Measurements from ENCODE around the gene ADAMTS18.

ADAMTS18 gene

GRCh38 chr16:77386831-77387814 is 47.7 kb downstream of the ADAMTS18 start:
- DNase-seq = no peak

- DNase-seq = no peak
These were observed 49.4 kb downstream of the ADAMTS18 start for GRCh38 chr16:77385481-77385880.

DNA sequence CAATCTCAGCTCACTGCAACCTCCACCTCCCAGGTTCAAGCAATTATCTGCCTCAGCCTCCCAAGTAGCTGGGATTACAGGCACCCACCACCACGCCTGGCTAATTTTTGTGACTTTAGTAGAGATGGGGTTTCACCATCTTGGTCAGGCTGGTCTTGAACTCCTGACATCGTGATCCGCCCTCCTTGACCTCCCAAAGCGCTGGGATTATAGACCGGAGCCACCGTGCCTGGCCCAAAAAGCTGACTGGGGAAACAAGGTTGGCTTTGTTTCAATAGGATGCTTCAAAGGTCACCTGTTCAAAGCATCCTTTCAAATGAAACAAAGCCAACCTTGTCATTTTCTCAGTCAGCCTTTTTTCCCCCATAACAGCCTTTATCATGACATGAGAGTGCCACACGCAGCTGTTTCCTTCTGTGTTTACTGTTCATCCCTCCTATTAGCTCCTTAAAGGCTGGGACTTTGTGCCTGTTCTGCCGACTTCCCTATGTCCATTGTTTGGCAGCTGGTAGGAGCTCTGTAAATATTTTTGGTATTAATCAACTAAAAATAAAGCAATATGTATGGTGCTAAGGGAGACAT is 51.1 kb downstream of the ADAMTS18 start:
- DNase-seq = no peak

DNA sequence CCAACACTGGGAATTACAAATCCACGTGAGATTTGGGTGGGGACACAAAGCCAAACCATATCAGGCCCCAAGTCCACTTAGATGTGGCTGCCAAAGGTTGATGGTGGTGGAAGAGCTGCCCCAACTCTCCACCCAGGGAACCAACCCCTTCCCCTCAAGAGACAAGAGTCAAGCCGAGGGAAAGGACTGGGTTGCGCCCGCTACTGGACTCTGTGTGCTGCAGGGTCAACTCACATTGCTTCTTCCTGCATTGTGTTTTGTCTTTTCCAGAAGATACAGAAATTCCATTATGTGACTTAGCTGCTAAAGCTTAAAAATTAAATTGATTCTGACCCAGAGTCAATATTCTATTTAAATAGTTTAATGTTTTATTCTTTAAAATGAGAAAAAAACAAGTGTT is 58.5 kb downstream of the ADAMTS18 start:
- DNase-seq = no peak

GRCh38 chr16:77375396-77375795 is 59.4 kb downstream of the ADAMTS18 start:
- DNase-seq = no peak

- DNase-seq = no peak
These were observed 60.5 kb downstream of the ADAMTS18 start for GRCh38 chr16:77374384-77374783.

DNA sequence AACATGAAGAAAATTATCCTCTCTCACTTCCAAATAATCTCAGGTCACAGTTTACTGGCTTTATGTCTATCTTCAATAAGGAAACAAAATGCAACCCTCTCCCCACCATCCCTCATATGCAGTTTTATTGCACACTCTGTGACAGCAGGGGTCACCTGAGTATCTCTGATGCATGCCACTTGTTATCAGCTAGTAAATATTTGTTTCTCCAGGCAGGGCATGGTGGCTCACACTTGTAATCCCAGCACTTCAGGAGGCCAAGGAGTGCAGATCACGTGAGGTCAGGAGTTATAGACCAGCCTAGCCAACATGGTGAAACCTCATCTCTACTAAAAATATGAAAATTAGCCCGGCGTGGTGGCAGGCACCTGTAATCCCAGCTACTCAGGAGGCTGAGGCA is 61.1 kb downstream of the ADAMTS18 start:
- no peak for DNase-seq

GRCh38 chr16:77364770-77365169 is 70.1 kb downstream of the ADAMTS18 start:
- no peak for DNase-seq

DNA sequence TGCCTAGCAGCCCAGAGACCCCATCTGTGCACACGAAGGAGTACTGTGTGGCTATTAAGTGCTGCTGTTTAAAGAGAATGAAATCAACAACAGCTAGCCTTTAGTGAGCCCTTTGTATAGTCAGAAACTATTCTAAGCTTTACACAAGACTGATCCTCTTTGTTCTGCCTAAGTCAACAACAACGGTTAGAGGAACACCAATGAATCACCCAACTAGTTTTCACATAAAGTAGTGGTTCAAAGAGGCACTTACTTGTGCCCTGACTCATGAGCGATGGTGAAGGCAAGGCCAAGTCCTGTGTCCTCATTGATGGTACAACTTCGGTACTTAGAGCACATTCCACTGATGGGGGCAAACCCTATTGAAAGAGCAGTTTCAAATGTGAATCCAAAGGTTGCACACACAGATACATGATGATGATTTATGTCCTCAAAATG is 75.8 kb downstream of the ADAMTS18 start:
- DNase-seq = no peak

DNA sequence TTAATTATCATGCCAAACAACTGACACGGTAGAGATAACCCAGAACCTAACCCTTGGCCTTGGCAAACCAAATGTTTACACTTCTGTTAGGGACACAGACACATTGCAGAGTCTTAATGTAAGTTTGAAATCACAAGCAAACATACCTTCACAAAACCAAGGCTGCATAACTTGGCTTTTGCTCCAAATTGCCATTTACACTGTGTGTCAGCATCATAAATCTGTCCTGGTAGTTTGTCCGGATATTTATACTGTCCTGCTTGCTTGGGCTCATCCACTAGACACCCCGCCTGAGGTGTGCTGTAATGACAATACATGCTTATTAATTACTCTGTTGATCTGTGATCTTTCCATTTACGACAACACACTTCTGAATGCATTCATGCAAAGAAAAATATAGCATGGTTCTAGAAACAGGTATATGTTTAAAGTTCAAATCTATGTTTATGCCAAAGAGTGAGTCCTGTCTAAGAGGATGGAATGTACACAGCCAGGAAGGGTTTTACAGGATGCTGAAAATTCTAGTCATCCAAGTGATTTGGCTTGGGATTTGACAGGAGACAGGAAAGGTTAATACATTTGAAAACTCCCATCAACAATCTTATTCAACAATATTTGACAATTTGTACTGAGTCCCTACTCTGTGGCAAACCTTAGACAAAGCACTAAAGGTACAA is 81.1 kb downstream of the ADAMTS18 start:
- DNase-seq = no peak

DNA sequence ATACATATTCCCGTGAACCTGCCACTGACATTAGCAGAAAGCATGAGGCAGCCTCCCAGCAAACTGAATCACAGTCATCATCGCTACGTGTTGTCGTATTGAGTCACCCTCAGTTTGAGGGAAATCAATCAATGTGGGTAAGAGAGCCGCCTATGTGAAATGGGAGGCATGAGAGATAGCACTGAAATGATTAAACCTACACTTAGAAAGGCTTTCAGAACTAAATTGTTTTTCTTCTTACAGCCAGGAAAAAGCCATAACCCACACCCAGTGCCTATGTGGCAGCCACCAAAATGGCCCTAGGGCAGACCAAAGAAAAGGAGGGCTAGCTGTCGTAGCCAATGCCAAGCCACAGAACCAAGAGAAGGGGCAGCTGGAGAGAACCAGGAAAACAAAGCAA is 90.5 kb downstream of the ADAMTS18 start:
- no peak for DNase-seq

GRCh38 chr16:77336637-77337036 is 98.2 kb downstream of the ADAMTS18 start:
- DNase-seq = no peak

DNA sequence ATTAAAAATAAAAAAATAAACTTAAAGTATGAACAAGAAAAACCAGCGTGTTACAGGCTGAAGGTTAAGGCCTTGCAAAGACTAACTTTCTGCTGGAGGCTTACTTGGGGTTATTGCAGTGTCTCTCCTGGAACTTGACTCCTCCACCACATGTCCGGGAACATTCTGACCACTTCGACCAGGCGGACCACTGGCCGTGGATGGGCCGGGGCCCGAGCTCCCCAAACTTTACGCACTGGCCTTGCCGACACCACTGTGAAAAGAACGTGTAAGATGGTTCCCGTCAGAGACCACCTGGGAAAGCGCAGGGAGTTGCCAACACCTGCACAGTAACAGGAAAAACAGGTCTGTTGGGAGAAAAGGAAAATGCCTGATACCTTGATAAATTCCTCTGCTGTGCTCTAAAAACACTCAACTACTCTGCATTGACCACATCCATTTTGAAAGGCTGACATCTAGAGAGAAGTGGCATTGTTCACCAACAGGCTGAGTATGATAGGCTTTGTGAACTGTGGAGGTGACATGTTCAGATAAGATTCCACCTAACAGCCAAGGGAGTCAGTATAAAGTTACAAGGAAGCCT is 99.1 kb downstream of the ADAMTS18 start:
- DNase-seq = no peak

DNA sequence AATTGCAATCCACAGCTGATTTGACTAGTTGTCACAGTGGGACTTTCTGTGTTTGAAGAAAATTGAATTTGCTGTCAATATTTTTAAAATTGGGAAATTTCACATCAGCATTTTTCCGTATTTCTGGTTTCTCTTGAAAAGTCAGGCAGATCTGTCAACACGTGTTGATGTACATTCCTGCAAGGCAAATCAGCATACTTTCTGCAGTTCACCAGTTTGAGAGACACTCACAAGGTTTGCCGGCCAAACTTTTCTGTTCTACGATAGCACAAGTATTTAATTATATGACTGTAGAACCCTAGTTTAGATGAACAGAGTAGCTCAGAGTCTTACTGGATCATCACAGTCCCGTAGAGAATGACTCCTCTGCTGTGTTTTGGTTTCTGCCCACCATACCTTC is 102.0 kb downstream of the ADAMTS18 start:
- DNase-seq = no peak

GRCh38 chr16:77331802-77332586 is 102.8 kb downstream of the ADAMTS18 start:
- no peak for DNase-seq

DNA sequence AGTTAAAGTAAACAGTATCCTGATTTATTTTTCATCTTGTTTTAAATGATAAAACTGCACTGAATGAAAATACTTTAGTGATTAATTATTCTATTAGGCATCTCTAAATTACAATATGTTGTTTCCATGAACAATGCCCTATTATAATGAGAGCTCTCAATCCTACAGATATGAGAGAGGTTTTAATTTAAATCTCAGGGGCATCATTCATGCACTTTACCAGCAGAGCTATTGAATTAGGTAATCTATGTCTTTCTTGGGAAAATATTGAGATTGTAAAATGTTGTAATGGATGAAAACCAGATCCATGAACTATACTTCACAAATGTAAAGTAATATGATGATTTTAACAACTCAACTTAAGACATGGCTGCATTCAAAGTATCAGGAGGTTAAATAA is 103.8 kb downstream of the ADAMTS18 start:
- no peak for DNase-seq

DNA sequence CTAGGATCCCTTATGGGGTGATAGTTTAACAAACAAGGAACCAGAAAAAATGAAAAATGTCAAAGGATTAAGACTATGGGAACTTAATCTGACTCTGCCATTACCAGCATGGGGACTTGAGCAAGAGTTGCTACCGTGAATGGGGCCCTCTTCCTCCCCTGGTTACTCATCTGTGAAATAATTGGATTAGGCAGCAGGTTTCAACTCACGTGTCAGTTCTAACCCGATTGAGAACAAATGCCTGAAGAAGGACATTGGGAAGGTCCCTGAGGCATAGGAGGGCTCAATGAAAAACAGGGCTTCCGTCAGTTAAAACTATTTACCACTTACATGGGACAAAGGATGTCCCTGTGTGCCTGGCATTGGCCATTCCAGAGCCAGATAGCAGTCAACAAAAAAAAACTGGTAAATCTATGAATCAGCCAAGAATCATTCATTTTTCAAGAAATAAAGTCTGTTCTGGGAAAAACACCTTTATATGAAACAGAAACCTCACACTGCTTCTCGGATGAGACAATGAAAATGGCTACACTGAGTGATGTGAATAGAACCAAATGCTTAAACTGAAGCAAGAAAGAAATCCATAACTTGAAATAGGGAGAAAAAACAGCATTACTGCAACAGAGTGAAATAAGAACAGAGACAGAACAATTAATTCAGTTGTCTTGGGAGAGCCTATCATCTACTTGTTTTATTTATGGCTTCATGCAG is 104.3 kb downstream of the ADAMTS18 start:
- no peak for DNase-seq

GRCh38 chr16:77328768-77329167 is 106.1 kb downstream of the ADAMTS18 start:
- DNase-seq = no peak

GRCh38 chr16:77328274-77328673 is 106.6 kb downstream of the ADAMTS18 start:
- DNase-seq = no peak

DNA sequence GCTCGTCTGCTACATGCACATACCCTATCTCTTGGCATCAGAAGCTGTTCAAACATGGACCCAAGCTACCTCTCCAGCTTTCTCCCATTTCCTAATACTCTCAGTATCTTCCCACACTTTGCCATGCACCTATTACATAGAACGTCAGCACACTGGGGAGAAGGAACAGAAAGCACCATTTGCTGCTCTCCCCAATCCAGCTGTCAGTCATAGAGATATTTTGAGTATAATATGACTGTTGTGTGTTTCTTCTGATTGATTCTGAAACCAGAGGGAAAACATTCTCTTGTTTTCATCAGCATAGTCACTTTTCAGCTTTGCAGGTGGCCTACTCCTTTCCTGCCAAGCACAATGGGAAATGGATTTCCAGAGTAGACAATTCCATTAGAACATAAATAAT is 107.1 kb downstream of the ADAMTS18 start:
- DNase-seq = no peak

GRCh38 chr16:77324729-77325128 is 110.1 kb downstream of the ADAMTS18 start:
- no peak for DNase-seq

- no peak for DNase-seq
These were observed 111.1 kb downstream of the ADAMTS18 start for GRCh38 chr16:77323695-77324094.
